Testis (tissue), 3 donors: ENCODE data around the gene CTDSPL. TPM values are rescaled to one million over a fixed set of nuclear protein-coding genes. Genes with fewer than 3 reads are reported as not detected.

Experiments used
- DNase-seq: peaks from one replicate; pipeline ENCODE4 v3.0.0-alpha.2; 2019
- H3K27ac ChIP-seq, 2 donors: fragments of 200-600 bp; sonication (generic); one replicate each; pipeline ENCODE4 v1.5.1; 2019
- H3K27me3 ChIP-seq: fragments of 200-600 bp; sonication (generic); one replicate; pipeline ENCODE4 v1.5.1; 2019
- H3K36me3 ChIP-seq: fragments of 200-600 bp; sonication (generic); one replicate; pipeline ENCODE4 v1.5.1; 2017; ENCODE audit warnings: low read depth; ENCODE audit errors: missing control alignments
- H3K4me1 ChIP-seq: fragments of 200-600 bp; sonication (generic); one replicate; pipeline ENCODE4 v1.5.1; 2019
- H3K4me3 ChIP-seq, 2 donors: fragments of 200-600 bp; sonication (generic); one replicate each; pipeline ENCODE4 v1.5.1; 2017 to 2019
- H3K9me3 ChIP-seq: fragments of 200-600 bp; sonication (generic); one replicate; pipeline ENCODE4 v1.5.1; 2017
- CTCF ChIP-seq, 3 experiments: fragments of 450-650 bp in 2 of 3; fragments of 200-600 bp in 1 of 3; sonication (generic) in 1 of 3; IDR thresholded peaks; one replicate each; pipeline ENCODE4 v1.5.1; 2016 to 2019; ENCODE audit warnings: antibody characterized with exemption in 3 of 3, mild to moderate bottlenecking in 2 of 3, moderate library complexity in 1 of 3
- POLR2A ChIP-seq: fragments of 450-650 bp; IDR thresholded peaks from one replicate; pipeline ENCODE4 v1.6.1; 2017; ENCODE audit warnings: antibody characterized with exemption, mild to moderate bottlenecking, moderate library complexity
- WGBS, 2 donors: methylation state at CpG; one replicate each; pipeline ENCODE4 v1.1.5; 2018; 5-methylcytosine and 5-hydroxymethylcytosine counted together
- intact Hi-C: fragments of 100-400 bp; cut with DNase I; formaldehyde crosslinking; loops from one replicate; pipeline ENCODE4 v1.15.1; 2023; ENCODE audit warnings: low total_unique reads
- polyA plus RNA-seq: library from polyadenylated mRNA; stranded (reverse); fragments of 350-450 nt; fragmentation: Illumina TruSeq; extraction: RNeasy Lipid Tissue Mini Kit (QIAGEN cat#74804); gene quantifications from one replicate; pipeline ENCODE4 v1.2.3, GENCODE V29; 2014; ENCODE audit warnings: low read depth, low replicate concordance; ENCODE audit not compliant: insufficient read depth
- total RNA-seq, 2 donors: library from RNA; depleted of rRNA; stranded (reverse); fragments of >200 nt; gene quantifications; one replicate each; pipeline ENCODE4 v1.2.3, GENCODE V29; 2016

The CTDSPL gene
- total and polyA plus RNA-seq, 3 donors from 2014 or later: 24.4 to 43.0 (median 32.4) TPM

GRCh38 chr3:37899711-37900306 lies 38.1 kb downstream of the CTDSPL start:
- TF ChIP-seq POLR2A (no peak), CTCF (IDR thresholded peaks at IDR 0.05) (no peak)
- WGBS, 2 donors: 84 to 90% methylated on average over 3 of the region's 3 CpGs
- DNase-seq: no peak
- intact Hi-C loops: no loop called here
- H3K27me3 ChIP-seq: no peaks in the 10 kb centered on the region
- peaks cover 9% of the 10 kb centered on the region for H3K4me1 ChIP-seq
- H3K4me3 ChIP-seq: no peak overlapping the region
- H3K36me3 ChIP-seq: no peaks in the 10 kb centered on the region
- H3K27ac ChIP-seq: no peak overlapping the region
- no peaks in the 10 kb centered on the region for H3K9me3 ChIP-seq

GRCh38 chr3:37901721-37902120 lies 40.0 kb downstream of the CTDSPL start:
- WGBS, 2 donors: 84 to 85% methylated on average over 2 of the region's 2 CpGs
- Histone ChIP-seq H3K4me3 (no peak overlapping the region), H3K4me1 (peaks cover 22% of the 10 kb centered on the region), H3K27ac (no peak overlapping the region), H3K36me3 (no peaks in the 10 kb centered on the region), H3K27me3 (no peaks in the 10 kb centered on the region), H3K9me3 (no peaks in the 10 kb centered on the region)
- TF ChIP-seq CTCF (IDR thresholded peaks at IDR 0.05) (no peak), POLR2A (no peak)
- no peak for DNase-seq
- intact Hi-C loops: no loop called here

- Histone ChIP-seq H3K9me3 (no peaks in the 10 kb centered on the region), H3K4me3 (no peak overlapping the region), H3K4me1 (peaks cover 32% of the 10 kb centered on the region), H3K27me3 (no peaks in the 10 kb centered on the region), H3K27ac (no peak overlapping the region), H3K36me3 (no peaks in the 10 kb centered on the region)
- WGBS, 2 donors: 91 to 93% methylated on average over 4 of the region's 4 CpGs
- TF ChIP-seq POLR2A (no peak), CTCF (IDR thresholded peaks at IDR 0.05) (no peak)
- DNase-seq: no peak
- intact Hi-C loops: no loop called here
Measured at GRCh38 chr3:37902674-37903073, 41.0 kb downstream of the CTDSPL start.

- Histone ChIP-seq H3K4me1 (peaks cover 37% of the 10 kb centered on the region), H3K36me3 (no peaks in the 10 kb centered on the region), H3K27me3 (no peaks in the 10 kb centered on the region), H3K27ac (no peak overlapping the region), H3K4me3 (no peak overlapping the region), H3K9me3 (no peaks in the 10 kb centered on the region)
- intact Hi-C loops: no loop called here
- no peak for DNase-seq
- TF ChIP-seq CTCF (IDR thresholded peaks at IDR 0.05) (no peak), POLR2A (no peak)
- 88 to 91% methylated on average over 2 of the region's 2 CpGs for WGBS, 2 donors
Measured at GRCh38 chr3:37903320-37903719, 41.6 kb downstream of the CTDSPL start.

GRCh38 chr3:37903734-37904133 lies 42.1 kb downstream of the CTDSPL start:
- WGBS, 2 donors: 92 to 95% methylated on average over 3 of the region's 3 CpGs
- intact Hi-C loops: no loop called here
- Histone ChIP-seq H3K27me3 (no peaks in the 10 kb centered on the region), H3K36me3 (no peaks in the 10 kb centered on the region), H3K4me3 (no peak overlapping the region), H3K9me3 (no peaks in the 10 kb centered on the region), H3K27ac (no peak overlapping the region), H3K4me1 (peaks cover 37% of the 10 kb centered on the region)
- no peak for DNase-seq
- TF ChIP-seq POLR2A (no peak), CTCF (IDR thresholded peaks at IDR 0.05) (no peak)
